Cardiac fibroblast (primary cell): Measurements from ENCODE around the gene APLNR.
A peak's percentile ranks its signal among the peaks of the same experiment; 100 is the strongest.

Experiments used
- DNase-seq, 2 donors: peaks; one replicate each; pipeline versions ENCODE4 v3.0.0 to v3.0.0-alpha.2; 2010; ENCODE audit warnings: low read depth in 2 of 2
- H3K4me3 ChIP-seq, 2 donors: replicated peaks in 1 of 2; 1 replicate in 1 of 2; 2 replicates in 1 of 2; pipeline ENCODE4 v1.5.1; 2011; ENCODE audit warnings: low read depth in 2 of 2, low read length in 2 of 2, mild to moderate bottlenecking in 2 of 2, moderate library complexity in 1 of 2
- CTCF ChIP-seq: IDR thresholded peaks from one replicate; pipeline ENCODE4 v1.5.1; 2011; ENCODE audit warnings: low read depth, mild to moderate bottlenecking, low read length, inconsistent platforms

The APLNR gene

GRCh38 chr11:57231539-57232253, 5.4 kb downstream of the APLNR start:
- DNase-seq = no peak
- no peak overlapping the region for H3K4me3 ChIP-seq

GRCh38 chr11:57230791-57231538, 6.1 kb downstream of the APLNR start:
- no peak for DNase-seq
- TF ChIP-seq CTCF = no peak
- no peak overlapping the region for H3K4me3 ChIP-seq

More at GRCh38 chr11:57231539-57232253, 5.4 kb downstream of the APLNR start:
- TF ChIP-seq CTCF = no peak

- DNase-seq = no peak
- no peak for TF ChIP-seq CTCF
- no peak overlapping the region for H3K4me3 ChIP-seq
Measured at GRCh38 chr11:57230316-57230715, 6.7 kb downstream of the APLNR start.

GRCh38 chr11:57228600-57228999, 8.4 kb downstream of the APLNR start:
- TF ChIP-seq CTCF = no peak
- DNase-seq = no peak
- H3K4me3 ChIP-seq = no peak overlapping the region

GRCh38 chr11:57224537-57224936, 12.5 kb downstream of the APLNR start:
- no peak for TF ChIP-seq CTCF
- H3K4me3 ChIP-seq = no peak overlapping the region
- DNase-seq = peak in 1 of 2 donors; percentile 36

GRCh38 chr11:57224128-57224527, 12.9 kb downstream of the APLNR start:
- H3K4me3 ChIP-seq = no peak overlapping the region
- TF ChIP-seq CTCF = no peak
- DNase-seq = no peak
